GM12878 (cell line): Measurements from ENCODE around the gene HCCS. TPM values are rescaled to one million over a fixed set of nuclear protein-coding genes. Genes with fewer than 3 reads are reported as not detected.

Source experiments
- ATAC-seq: fragments of 200-7000 bp; cut with Tn5 transposase; 3 replicates; pipeline ENCODE4 v1.9.1; 2020; ENCODE audit warnings: mild to moderate bottlenecking, moderate library complexity
- BruUV-seq: library from RNA; stranded (reverse); fragments of 400-500 nt; replicated peaks from 2 replicates; lab custom pipeline; 2021; lab: Mats Ljungman, UMichigan
- CTCF ChIA-PET: fragments of 300-600 bp; sonication (Branson Sonifier 250); formaldehyde crosslinking; extraction: SDS; loops from one replicate; lab custom pipeline; 2021; ENCODE audit warnings: inconsistent platforms; lab: Yijun Ruan, JAX
- POLR2A ChIA-PET: fragments of 350-600 bp; formaldehyde crosslinking; extraction: SDS; loops from one replicate; lab custom pipeline; 2021; ENCODE audit warnings: inconsistent platforms; lab: Charles Lee
- RAD21 ChIA-PET: fragments of 300-600 bp; sonication (Branson Sonifier 250); formaldehyde crosslinking; loops from one replicate; lab custom pipeline; 2023; ENCODE audit warnings: antibody characterized with exemption; ENCODE audit not compliant: unreplicated experiment; lab: Charles Lee
- SMC1A ChIA-PET: fragments of 300-600 bp; sonication (Branson Sonifier 250); formaldehyde crosslinking; loops from one replicate; lab custom pipeline; 2023; ENCODE audit not compliant: unreplicated experiment, uncharacterized antibody; lab: Charles Lee
- DNase-seq: peaks from one replicate; pipeline ENCODE4 v3.0.0-alpha.2; 2011; ENCODE audit warnings: low read depth, low spot score
- FAIRE-seq: peaks from 3 replicates; lab custom pipeline; 2011; peaks lifted over from hg19 to GRCh38; lab: Jason Lieb, UNC
- H2AFZ ChIP-seq: 2 replicates; pipeline ENCODE4 v1.6.0; 2011; ENCODE audit warnings: low read depth, low read length, control low read depth; ENCODE audit not compliant: control insufficient read depth
- H3K27ac ChIP-seq: 2 replicates; pipeline ENCODE4 v1.5.1; 2011; ENCODE audit warnings: control low read depth; ENCODE audit not compliant: control insufficient read depth, insufficient read depth
- H3K27me3 ChIP-seq, 2 experiments: replicated peaks in 1 of 2; 2 replicates each; pipeline versions ENCODE4 v1.6.0 to v1.6.1; 2011; ENCODE audit warnings: low read length in 1 of 2; ENCODE audit not compliant: control insufficient read depth in 2 of 2, insufficient read depth in 2 of 2
- H3K36me3 ChIP-seq, 2 experiments: 2 replicates each; pipeline ENCODE4 v1.5.1; 2011; ENCODE audit warnings: low read length in 1 of 2; ENCODE audit not compliant: control insufficient read depth in 2 of 2, insufficient read depth in 2 of 2
- H3K4me1 ChIP-seq: 2 replicates; pipeline ENCODE4 v1.6.1; 2011; ENCODE audit warnings: mild to moderate bottlenecking, low read length, moderate library complexity, mixed read lengths; ENCODE audit not compliant: control insufficient read depth, insufficient read depth
- H3K4me2 ChIP-seq: 2 replicates; pipeline ENCODE4 v1.6.0; 2011; ENCODE audit warnings: control low read depth; ENCODE audit not compliant: control insufficient read depth, insufficient read depth
- H3K4me3 ChIP-seq: fragments of 200-600 bp; sonication (generic); 2 replicates; pipeline ENCODE4 v1.5.1; 2016
- H3K79me2 ChIP-seq: 2 replicates; pipeline ENCODE4 v1.6.0; 2011; ENCODE audit warnings: low read length; ENCODE audit not compliant: control insufficient read depth, insufficient read depth
- H3K9ac ChIP-seq: 2 replicates; pipeline ENCODE4 v1.8.0; 2011; ENCODE audit warnings: low read length, control low read depth, mixed read lengths; ENCODE audit not compliant: control insufficient read depth, insufficient read depth
- H3K9me3 ChIP-seq: replicated peaks from 3 replicates; pipeline ENCODE4 v1.5.1; 2011; ENCODE audit warnings: mild to moderate bottlenecking, low read length; ENCODE audit not compliant: control insufficient read depth, insufficient read depth
- H4K20me1 ChIP-seq: 2 replicates; pipeline ENCODE4 v1.6.0; 2011; ENCODE audit not compliant: control insufficient read depth, insufficient read depth
- BRCA1 ChIP-seq: IDR thresholded peaks from 2 replicates; pipeline ENCODE4 v1.6.1; 2011; ENCODE audit warnings: low read depth, low read length, improper control_type of control experiment
- EGR1 ChIP-seq, 2 experiments: IDR thresholded peaks; 1 replicate in 1 of 2; 2 replicates in 1 of 2; pipeline ENCODE4 v1.6.1; 2011 to 2012; ENCODE audit warnings: low read depth in 2 of 2, low read length in 2 of 2, borderline replicate concordance in 1 of 2, mild to moderate bottlenecking in 1 of 2, moderate library complexity in 1 of 2
- EP300 ChIP-seq, 2 experiments: fragments of 150-350 bp in 1 of 2; IDR thresholded peaks; 2 replicates each; pipeline ENCODE4 v1.6.1; 2011 to 2012; ENCODE audit warnings: low read depth in 2 of 2, low read length in 2 of 2, borderline replicate concordance in 1 of 2, improper control_type of control experiment in 1 of 2, inconsistent platforms in 1 of 2; ENCODE audit not compliant: control insufficient read depth in 1 of 2
- ESRRA ChIP-seq: IDR thresholded peaks from 2 replicates; pipeline ENCODE4 v1.6.1; 2012; ENCODE audit warnings: mild to moderate bottlenecking, low read length, improper control_type of control experiment
- JUND ChIP-seq: IDR thresholded peaks from 2 replicates; pipeline ENCODE4 v1.6.1; 2012; ENCODE audit warnings: low read depth, mild to moderate bottlenecking, low read length, improper control_type of control experiment, moderate library complexity
- LARP7 ChIP-seq: fragments of 450-650 bp; IDR thresholded peaks from 2 replicates; pipeline ENCODE4 v1.6.1; 2017; ENCODE audit warnings: mild to moderate bottlenecking
- PAX8 ChIP-seq: fragments of 450-650 bp; IDR thresholded peaks from 2 replicates; pipeline ENCODE4 v1.6.1; 2017; ENCODE audit warnings: mild to moderate bottlenecking, moderate library complexity
- REST ChIP-seq: IDR thresholded peaks from 2 replicates; pipeline ENCODE4 v1.6.1; 2012; ENCODE audit warnings: mild to moderate bottlenecking, low read depth, low read length
- SP1 ChIP-seq: IDR thresholded peaks from one replicate; pipeline ENCODE4 v1.6.1; 2011; ENCODE audit warnings: low read depth, low read length
- SPI1 ChIP-seq: IDR thresholded peaks from 2 replicates; pipeline ENCODE4 v1.6.1; 2011; ENCODE audit warnings: low read depth, mild to moderate bottlenecking, low read length, moderate library complexity, borderline replicate concordance; ENCODE audit not compliant: insufficient read depth
- ZBED1 ChIP-seq: IDR thresholded peaks from 2 replicates; pipeline ENCODE4 v1.6.1; 2016; ENCODE audit warnings: borderline replicate concordance
- WGBS: methylation state at CpG from one replicate; pipeline ENCODE4 v1.1.6; 2016; ENCODE audit warnings: low lambda C conversion rate; ENCODE audit not compliant: insufficient replicate concordance, insufficient coverage; ENCODE audit errors: missing lambda C conversion rate; 5-methylcytosine and 5-hydroxymethylcytosine counted together
- in situ Hi-C: fragments of 300-500 bp; cut with MboI; formaldehyde crosslinking; loops from 9 replicates; pipeline ENCODE4 v1.14.3; 2018; ENCODE audit warnings: mixed read lengths
- intact Hi-C: fragments of 100-400 bp; cut with micrococcal nuclease; formaldehyde crosslinking; loops from one replicate; pipeline ENCODE4 v1.14.2; 2022; ENCODE audit not compliant: unreplicated experiment
- polyA plus RNA-seq, 11 experiments: library from polyadenylated mRNA; depleted of rRNA in 4 of 11; unstranded in 6 of 11; stranded (reverse) in 5 of 11; fragments of >200 nt; fragmentation: Nextera tagmentation in 4 of 11; fragmentation: Illumina TruSeq in 1 of 11; extraction: Ambion mirVana in 4 of 11; extraction: Trizol in 1 of 11; gene quantifications; 1 replicate in 1 of 11; 2 replicates in 10 of 11; pipeline versions ENCODE4 v1.2.1 to v1.2.3, GENCODE V29; 2011 to 2016; ENCODE audit warnings: inconsistent platforms in 2 of 11, missing spikeins in 2 of 11, low read depth in 1 of 11
- total RNA-seq, 4 experiments: library from RNA; depleted of rRNA in 3 of 4; stranded (reverse); fragments of >200 nt in 3 of 4; fragmentation: Illumina TruSeq in 1 of 4; extraction: Trizol in 1 of 4; gene quantifications; 2 replicates each; pipeline versions ENCODE4 v1.2.1 to v1.2.3, GENCODE V29; 2013 to 2021

HCCS gene
- total and polyA plus RNA-seq, 10 of the 15 experiments (the other 5 are each of a cell fraction or from before 2014, with no cell fraction given) = 11.8 to 69.6 (median 36.9) TPM

GRCh38 chrX:11113731-11114130, 2.6 kb downstream of the HCCS start:
- no peaks in the 10 kb centered on the region; the same call in 1 of the 2 replicates for H3K4me1 ChIP-seq
- H3K27me3 ChIP-seq = no peaks in the 10 kb centered on the region
- ATAC-seq (peak; percentile 24), FAIRE-seq (no peak), DNase-seq (no peak)
- POLR2A ChIA-PET = no interaction called here
- no peak for TF ChIP-seq PAX8
- peak; percentile 85 for TF ChIP-seq SPI1
- 0 out of 4 replicates have a peak, but pooled peaks of 1 of the 2 experiments have one; percentile 22 for TF ChIP-seq EP300 (IDR thresholded peaks at IDR 0.05; ENCODE audit: borderline replicate concordance in 1 of 2, control insufficient read depth in 1 of 2, low read depth in 2 of 2, low read length in 2 of 2)
- peak overlapping the region; percentile 43; the same call in 1 of the 2 replicates for H3K4me2 ChIP-seq
- intact Hi-C loops = no loop called here
- no peaks in the 10 kb centered on the region for H4K20me1 ChIP-seq
- no peak overlapping the region for H2AFZ ChIP-seq
- CTCF ChIA-PET = interaction anchor here (0.9 to 1.4 kb wide), 4 partner anchors 9 to 27 kb away, joined by 3 to 7 read pairs (median 3); no protein-coding TSS in a partner anchor
- no TSS peak for BruUV-seq
- H3K9me3 ChIP-seq = no peaks in the 10 kb centered on the region
- in situ Hi-C loops = loop anchor here (25.0 kb wide), 1 partner anchor 1126 kb away; no protein-coding TSS in a partner anchor
- peaks cover 4 to 5% of the 10 kb centered on the region in 2 experiments for H3K36me3 ChIP-seq
- SMC1A ChIA-PET = interaction anchor here (1.7 kb wide), 1 partner anchor 17 kb away, joined by 4 read pairs; no protein-coding TSS in a partner anchor
- H3K4me3 ChIP-seq = 0 out of 2 replicates have a peak overlapping the region, but pooled peaks have one; percentile 12
- RAD21 ChIA-PET = no interaction called here
- no peak overlapping the region for H3K27ac ChIP-seq
- no peak overlapping the region; the same call in 1 of the 2 replicates for H3K9ac ChIP-seq
- peaks cover 28% of the 10 kb centered on the region for H3K79me2 ChIP-seq

GRCh38 chrX:11117745-11118144, 6.6 kb downstream of the HCCS start:
- peaks cover 13% of the 10 kb centered on the region for H3K79me2 ChIP-seq
- CTCF ChIA-PET = no interaction called here
- H3K27me3 ChIP-seq = no peaks in the 10 kb centered on the region
- no peak overlapping the region for H3K27ac ChIP-seq
- H2AFZ ChIP-seq = no peak overlapping the region
- DNase-seq (no peak), FAIRE-seq (no peak), ATAC-seq (no peak)
- intact Hi-C loops = no loop called here
- no peaks in the 10 kb centered on the region for H4K20me1 ChIP-seq
- H3K4me3 ChIP-seq = no peak overlapping the region
- POLR2A ChIA-PET = no interaction called here
- no peak overlapping the region for H3K4me2 ChIP-seq
- no peaks in the 10 kb centered on the region; the same call in 1 of the 2 replicates for H3K4me1 ChIP-seq
- RAD21 ChIA-PET = no interaction called here
- no peak overlapping the region for H3K9ac ChIP-seq
- 51% methylated on average over 3 of the region's 3 CpGs for WGBS
- peaks cover 6 to 7% of the 10 kb centered on the region in 2 experiments for H3K36me3 ChIP-seq
- no TSS peak for BruUV-seq
- SMC1A ChIA-PET = no interaction called here
- TF ChIP-seq ESRRA = no peak
- no peak for TF ChIP-seq BRCA1
- TF ChIP-seq EGR1 (IDR thresholded peaks at IDR 0.05; ENCODE audit: borderline replicate concordance in 1 of 2, low read depth in 2 of 2, low read length in 2 of 2) = no peak
- TF ChIP-seq JUND = no peak
- TF ChIP-seq REST = no peak
- TF ChIP-seq SP1 = no peak
- no peak for TF ChIP-seq LARP7
- no peak for TF ChIP-seq ZBED1
- H3K9me3 ChIP-seq = no peaks in the 10 kb centered on the region
- in situ Hi-C loops = loop anchor here (25.0 kb wide), 1 partner anchor 1130 kb away; no protein-coding TSS in a partner anchor
